Fibroblast of lung (primary cell): ENCODE data around the gene AXIN2.

Experiments used
- EZH2 ChIP-seq: IDR thresholded peaks from 2 replicates; pipeline ENCODE4 v1.5.1; 2012; ENCODE audit warnings: low read length, control low read depth, mild to moderate bottlenecking; ENCODE audit errors: missing control alignments
- TF ChIP-seq, protein P1 (sequence below), 2 donors: IDR thresholded peaks in 1 of 2; conservative IDR thresholded peaks in 1 of 2; 1 replicate in 1 of 2; 2 replicates in 1 of 2; pipeline ENCODE4 v1.5.1; 2011 to 2012; ENCODE audit warnings: low read length in 2 of 2, control low read depth in 1 of 2, inconsistent platforms in 1 of 2, low read depth in 1 of 2, mild to moderate bottlenecking in 1 of 2

DNA sequence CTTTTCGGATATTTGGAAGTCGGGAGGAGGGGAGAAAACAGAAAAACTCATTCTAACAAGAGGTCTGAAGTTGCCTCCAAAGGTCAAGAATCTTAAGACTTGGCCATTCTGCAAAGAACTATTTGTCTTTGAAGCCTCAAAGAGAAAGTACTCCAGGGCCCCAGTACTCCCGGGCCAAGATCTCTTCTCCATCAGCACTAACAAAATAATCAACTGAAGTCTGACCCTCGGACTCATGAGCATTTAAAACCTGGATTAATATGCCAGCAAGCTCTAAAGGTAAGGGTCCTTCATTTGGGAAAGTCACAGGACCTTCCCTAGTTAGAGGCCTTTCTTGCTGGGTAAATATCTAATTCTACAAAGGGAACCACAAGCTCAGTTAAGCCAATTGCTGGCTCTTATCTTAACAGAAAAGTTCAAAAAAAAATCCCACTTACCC, 4.5 kb downstream of the AXIN2 start:
- TF ChIP-seq, protein P1, sequence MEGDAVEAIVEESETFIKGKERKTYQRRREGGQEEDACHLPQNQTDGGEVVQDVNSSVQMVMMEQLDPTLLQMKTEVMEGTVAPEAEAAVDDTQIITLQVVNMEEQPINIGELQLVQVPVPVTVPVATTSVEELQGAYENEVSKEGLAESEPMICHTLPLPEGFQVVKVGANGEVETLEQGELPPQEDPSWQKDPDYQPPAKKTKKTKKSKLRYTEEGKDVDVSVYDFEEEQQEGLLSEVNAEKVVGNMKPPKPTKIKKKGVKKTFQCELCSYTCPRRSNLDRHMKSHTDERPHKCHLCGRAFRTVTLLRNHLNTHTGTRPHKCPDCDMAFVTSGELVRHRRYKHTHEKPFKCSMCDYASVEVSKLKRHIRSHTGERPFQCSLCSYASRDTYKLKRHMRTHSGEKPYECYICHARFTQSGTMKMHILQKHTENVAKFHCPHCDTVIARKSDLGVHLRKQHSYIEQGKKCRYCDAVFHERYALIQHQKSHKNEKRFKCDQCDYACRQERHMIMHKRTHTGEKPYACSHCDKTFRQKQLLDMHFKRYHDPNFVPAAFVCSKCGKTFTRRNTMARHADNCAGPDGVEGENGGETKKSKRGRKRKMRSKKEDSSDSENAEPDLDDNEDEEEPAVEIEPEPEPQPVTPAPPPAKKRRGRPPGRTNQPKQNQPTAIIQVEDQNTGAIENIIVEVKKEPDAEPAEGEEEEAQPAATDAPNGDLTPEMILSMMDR (conservative IDR thresholded peaks at IDR 0.05 in 1 of 2, IDR thresholded peaks at IDR 0.05 in 1 of 2; ENCODE audit: low read depth in 1 of 2, low read length in 2 of 2): no peak
- TF ChIP-seq EZH2: no peak
